Airway epithelial cell (primary cell): ENCODE data around the gene KIF5A. TPM values are rescaled to one million over a fixed set of nuclear protein-coding genes. Genes with fewer than 3 reads are reported as not detected.

Experiments used
- total RNA-seq: library from RNA; depleted of rRNA; stranded (reverse); fragments of >200 nt; gene quantifications from 2 replicates; pipeline ENCODE4 v1.2.3, GENCODE V29; 2015

The KIF5A gene
- total RNA-seq: 0.14 and 0.21 TPM in 2 replicates

DNA sequence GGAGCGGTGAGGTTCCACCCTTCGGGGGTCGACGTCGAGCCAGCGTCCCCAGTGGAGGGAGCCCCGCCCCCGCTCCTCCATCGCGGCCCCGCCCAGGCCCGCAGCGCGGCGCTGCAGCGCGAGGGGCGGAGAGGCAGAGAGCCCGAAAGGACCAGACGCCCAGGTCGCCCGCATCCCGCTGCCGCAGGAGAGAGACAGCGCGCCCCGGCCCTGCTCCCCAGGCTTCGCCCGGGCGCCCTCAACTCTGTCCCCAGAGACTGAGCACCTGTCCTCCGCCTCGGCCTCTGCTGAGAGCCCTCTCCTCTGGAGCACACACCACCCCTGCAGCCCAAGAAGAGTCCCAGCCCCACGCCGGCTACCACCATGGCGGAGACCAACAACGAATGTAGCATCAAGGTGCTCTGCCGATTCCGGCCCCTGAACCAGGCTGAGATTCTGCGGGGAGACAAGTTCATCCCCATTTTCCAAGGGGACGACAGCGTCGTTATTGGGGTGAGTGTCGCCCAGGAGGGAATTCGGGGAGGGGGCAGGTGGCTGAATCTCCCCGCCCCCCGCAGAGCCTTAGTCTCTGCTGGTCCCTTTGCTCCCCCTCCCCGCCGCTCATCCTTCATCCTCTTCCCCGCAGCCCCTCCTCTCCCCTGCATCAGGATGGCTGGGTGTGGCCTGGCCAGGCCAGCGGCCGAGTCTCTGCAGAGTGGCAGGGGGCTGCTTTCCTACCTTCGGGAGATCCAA is at the start of gene KIF5A:
Gene KIF5A (plus strand): TSS at position 136 of the 732 bp plus-strand sequence. CDS start 228 bp downstream, at position 364.

DNA sequence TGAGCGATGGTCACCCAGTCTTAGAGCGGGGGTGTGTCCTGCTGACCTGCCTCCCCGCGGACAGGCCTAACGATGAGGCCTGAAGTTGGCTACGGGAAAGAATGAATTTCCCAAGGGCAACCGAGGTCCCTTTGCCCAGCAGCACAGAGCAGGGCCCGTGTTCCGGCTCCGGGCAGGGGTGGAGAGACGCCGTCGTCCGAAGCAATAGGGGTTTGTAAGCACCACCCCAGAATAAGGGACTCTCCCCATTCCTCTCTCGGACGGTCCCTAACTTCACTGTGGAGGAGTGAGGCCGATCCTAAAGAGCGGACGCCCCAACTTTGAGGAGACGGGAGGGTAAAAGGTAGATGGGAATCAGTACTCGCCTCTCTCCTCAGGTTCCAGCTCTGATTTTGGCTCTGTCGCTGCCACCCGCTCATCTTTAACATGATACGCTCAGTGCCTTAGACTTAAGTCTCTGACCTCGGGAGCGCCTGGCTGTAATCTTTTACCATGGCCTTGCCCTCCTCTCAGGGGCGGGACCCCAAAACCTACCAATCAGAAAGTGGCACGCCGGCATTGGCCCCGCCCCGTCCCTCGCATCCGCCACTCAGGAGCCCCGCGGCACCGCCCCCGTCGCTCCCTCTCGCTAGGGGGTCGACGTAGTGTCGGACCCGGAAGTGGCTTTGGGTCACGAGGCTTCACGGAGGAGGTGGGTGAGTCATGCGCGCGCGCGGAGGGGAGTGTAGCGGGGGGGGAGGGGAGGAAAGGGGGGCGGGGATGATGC is 29.6 kb upstream of the KIF5A start, which contains the start of gene DDIT3:
Gene DDIT3 (minus strand): TSS at position 462 of the 766 bp plus-strand sequence. CDS start 3,108 bp downstream, outside the sequence.

DNA sequence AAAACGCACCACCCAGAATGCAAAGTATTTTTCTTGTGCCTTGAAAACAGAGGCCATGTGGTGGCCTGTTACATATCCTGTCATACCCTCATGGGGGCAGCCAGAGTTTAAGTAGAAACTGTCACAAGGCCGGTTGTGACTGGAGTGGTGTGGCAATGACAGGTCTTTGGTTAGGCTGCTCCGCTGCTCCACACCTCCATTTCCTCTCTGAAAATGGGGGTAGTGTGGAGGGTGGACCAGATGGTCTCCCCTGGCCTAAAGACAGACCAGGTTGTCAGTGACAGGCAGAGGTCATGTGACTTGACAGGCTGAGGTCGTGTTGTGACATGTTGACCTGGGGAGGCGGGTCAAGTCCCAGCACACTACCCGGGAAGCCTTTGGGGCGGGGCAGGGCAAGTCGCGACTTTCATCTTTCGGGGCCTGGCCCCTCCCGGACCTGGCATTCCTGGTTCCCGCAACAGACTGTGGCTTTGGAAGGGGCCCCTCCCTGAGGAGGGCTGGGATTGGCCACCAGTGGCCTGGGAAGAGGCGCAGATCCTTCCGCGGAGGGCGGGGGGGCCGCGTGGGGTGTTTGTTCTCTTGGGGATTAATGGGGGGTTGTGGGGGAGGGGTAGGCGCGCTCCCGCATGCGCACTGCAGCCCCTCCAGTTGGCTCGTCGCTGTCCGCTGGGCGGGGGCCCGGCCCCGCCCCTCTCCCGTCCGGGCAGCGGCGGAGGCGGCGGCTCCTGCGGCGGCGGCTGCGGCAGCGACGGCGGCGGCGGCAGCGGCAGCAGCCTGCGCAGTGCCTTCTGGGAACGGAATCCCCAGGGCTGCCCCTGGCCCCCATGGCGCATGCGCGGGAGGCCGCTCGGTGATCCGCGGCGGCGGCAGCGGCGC is 27.6 kb upstream of the KIF5A start, which contains the start of gene MBD6:
Gene MBD6 (plus strand): TSS at position 814 of the 876 bp plus-strand sequence. CDS start 1,480 bp downstream, outside the sequence.

DNA sequence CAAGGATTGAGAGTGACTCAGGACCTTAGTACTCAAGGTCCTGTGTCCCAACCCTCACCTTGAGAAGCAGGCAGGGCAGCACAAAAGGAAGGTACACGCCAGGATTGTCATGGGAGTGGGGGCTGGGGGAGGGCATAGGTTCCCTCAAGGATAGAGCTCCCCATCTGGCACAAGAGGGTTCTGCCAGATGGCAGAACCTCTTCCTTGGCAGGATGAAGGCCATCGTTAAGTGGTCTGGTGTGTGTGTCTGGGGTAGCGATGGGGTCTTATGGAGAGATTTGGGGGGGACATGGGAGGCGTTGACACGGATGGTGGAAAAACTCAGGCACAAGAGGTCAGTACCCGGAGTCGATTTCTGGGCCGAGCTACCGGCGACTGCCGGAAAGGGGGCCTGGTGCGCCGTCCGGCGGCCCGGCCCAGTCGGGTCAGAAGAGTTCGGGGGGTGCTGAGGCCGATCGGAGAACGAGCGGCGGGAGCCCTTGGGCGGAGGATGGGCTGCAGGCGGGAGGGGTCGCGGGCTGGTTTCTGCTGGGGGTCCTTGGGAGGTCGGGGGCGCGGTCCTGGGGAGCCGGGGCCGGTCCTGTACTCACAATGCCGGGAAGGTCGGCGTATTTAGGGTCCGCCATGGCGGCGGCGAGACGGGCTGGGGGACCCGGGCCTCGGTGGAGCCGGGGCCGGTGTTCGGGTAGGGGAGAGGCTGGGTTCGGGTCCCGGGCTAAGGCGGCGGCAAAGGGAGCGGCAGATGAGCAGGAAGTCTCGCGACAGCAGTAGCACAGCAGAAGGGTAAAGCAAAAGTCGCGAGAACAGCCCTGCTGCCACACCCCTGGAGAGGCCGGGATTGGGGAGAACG is 3.2 kb upstream of the KIF5A start, which contains the start of gene DCTN2:
Gene DCTN2 (minus strand): TSS at position 755 of the 850 bp plus-strand sequence. CDS start 129 bp downstream, at position 626.

DNA sequence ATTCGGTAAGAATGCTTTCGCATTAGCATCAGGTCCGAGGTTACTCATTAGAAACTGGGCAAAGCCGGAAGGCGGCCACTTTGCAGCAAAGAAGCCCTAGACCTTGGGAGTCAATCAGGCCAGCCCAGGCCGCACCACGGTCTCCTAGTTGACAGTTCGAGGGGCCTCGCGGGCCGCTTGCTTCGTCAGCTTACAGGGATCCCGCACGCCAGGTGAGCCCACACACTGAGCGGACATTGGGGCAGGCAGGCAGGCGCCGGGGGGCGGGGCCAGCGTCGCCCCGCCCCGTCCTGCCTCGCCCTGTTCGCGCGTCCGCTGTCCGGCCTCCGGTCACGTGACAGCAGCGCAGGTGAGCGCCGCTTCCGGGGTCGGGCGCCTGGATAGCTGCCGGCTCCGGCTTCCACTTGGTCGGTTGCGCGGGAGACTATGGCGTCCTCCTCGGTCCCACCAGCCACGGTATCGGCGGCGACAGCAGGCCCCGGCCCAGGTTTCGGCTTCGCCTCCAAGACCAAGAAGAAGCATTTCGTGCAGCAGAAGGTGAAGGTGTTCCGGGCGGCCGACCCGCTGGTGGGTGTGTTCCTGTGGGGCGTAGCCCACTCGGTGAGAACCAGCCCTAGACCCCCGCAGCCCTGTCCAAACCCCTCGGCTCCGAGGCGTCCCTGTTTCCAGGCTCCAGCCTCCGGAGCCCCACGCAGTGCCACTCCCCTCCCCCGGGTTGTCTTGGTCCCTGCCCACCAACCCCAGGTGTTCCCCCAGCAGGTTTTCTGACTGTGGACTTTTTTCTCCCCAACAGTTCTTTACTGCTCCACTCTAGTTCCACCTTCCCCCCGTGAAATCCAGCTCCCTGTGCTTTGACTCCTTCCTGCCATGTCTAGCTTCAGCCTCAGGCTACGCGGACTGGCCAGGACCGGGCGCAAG is 41.3 kb downstream of the KIF5A start, which contains the start of gene PIP4K2C:
Gene PIP4K2C (plus strand): TSS at position 329 of the 918 bp plus-strand sequence. CDS start 98 bp downstream, at position 427.

DNA sequence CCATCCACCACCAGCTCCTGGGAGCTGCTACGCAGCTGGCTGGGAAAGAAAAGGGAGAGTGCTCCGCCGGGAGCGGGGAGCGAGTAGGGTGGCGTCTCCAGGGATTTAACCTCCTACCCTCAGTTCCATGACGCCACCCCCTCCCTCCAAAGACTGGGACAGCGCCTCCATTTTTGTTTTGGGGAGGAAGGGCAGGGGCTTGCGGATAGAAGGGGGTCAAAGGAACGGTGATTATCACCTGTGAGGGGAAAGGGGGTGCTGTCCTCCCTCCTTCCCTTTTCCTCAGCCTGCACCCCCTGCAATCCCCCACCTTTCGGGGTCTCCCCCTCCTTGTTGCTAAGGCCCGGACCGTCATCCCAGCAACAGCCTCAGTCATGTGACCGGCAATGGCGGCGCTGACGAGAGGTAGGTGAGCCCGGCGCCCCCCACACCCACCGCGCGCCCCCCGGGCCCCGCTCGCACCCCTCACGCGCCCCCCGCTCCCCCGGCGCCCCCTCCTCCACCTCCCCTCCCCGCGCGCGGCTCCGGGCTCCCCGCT is 54.7 kb downstream of the KIF5A start, which contains the start of gene DTX3:
Gene DTX3 (plus strand): TSS at position 371 of the 538 bp plus-strand sequence. CDS start 1,694 bp downstream, outside the sequence.

DNA sequence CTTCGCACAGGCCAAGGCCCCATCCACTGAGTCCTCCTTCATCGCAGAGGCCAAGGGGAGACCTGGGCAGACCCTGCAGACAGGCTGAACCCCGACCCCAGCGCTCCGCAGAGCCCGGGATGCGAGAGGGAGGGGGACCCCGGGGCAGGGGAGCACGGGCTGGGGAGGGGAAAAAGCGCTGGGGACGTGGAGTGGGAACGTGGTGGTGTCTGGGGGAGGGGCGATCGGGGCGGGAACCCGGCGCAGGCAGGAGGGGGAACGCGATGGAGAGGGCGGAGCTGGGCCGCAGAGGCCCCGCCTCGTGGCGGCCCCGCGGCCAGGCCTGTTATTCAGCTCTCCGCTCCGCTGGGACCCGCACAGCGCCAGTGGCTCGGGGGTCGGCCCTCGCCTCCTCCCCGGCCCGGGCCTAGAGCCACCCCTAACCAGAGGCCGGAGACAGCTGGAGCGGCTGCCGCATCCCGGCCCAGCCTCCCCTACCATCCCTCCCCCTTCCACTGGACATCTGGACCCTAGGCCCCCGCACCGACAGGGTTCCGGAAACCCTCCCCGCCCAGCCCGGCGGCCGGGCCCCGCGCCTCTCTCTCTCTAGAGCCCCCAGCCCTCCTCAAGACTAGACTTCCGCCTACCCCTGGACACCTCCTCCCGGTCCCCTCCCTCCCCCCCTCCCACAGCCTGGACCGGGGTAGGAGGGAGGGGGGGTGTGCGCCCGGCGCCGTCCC is 61.4 kb downstream of the KIF5A start, which contains the start of gene ARHGEF25:
Gene ARHGEF25 (plus strand): TSS at position 328 of the 719 bp plus-strand sequence. CDS start 460 bp downstream, outside the sequence.

DNA sequence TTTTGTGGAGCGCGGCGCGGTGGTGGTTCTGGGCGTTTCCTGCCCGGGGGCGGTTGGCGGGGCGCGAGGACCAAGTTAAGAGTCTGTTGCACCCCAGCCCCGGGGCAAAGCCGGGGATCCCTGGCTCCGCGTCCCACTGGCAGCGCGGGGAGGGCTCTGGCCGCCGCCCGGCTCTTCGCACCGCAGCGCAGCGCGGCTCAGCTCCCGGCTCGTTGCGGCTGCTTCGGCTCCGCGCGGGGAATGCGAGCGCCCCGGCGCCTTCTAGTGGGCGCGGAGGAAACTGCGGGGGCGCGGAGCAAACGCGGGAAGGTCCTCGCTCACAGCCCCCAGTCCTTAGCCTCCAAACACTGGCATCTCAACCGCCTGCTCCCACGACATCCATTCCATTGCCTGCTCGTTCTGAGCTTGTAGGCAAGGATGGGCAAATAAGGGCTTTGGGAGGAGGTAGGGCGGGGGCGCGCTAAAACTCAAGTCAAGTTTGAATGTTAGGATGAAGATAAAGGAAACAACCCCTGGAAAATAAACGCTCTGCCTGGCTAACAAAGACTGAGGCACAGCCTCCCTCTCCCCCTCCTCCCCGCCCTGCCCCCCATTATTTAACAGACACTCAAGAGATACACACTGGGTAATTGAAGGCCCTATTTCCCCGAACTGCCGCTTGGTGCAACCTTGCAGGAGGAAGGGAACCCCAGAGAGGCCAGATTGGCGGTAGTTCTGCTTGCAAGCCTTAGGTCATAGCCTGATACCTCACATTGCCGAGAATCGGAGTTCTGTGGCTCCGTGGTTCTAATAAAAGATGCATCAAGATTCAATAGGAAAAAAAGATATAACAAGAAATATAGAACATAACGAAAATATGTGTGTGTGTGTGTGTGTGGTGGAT is 83.4 kb downstream of the KIF5A start, which contains the start of gene B4GALNT1:
Gene B4GALNT1 (minus strand): TSS at position 244 of the 883 bp plus-strand sequence. CDS start 1,069 bp downstream, outside the sequence.

Other genes starting within 250 kb of the KIF5A start
- gene R3HDM2, start 119.0 kb upstream of the KIF5A start, total RNA-seq: 12.1 and 19.6 TPM in 2 replicates
- 0.74 TPM in 1 of 2 replicates, not detected in the other for gene INHBC, start 115.3 kb upstream of the KIF5A start, total RNA-seq
- 0.21 TPM in 1 of 2 replicates, not detected in the other for gene INHBE, start 94.7 kb upstream of the KIF5A start, total RNA-seq
- gene GLI1, start 90.3 kb upstream of the KIF5A start, total RNA-seq: 0.05 and 0.21 TPM in 2 replicates
- gene ARHGAP9, start 70.2 kb upstream of the KIF5A start, total RNA-seq: not detected in 2 replicates
- gene MARS1, start 62.0 kb upstream of the KIF5A start, total RNA-seq: 82.6 and 95.9 TPM in 2 replicates
- gene DDIT3, start 29.5 kb upstream of the KIF5A start, total RNA-seq: 8.3 and 13.8 TPM in 2 replicates
- 3.6 and 8.0 TPM in 2 replicates for gene MBD6, start 27.2 kb upstream of the KIF5A start, total RNA-seq
- gene DCTN2, start 2.9 kb upstream of the KIF5A start, total RNA-seq: 144 and 154 TPM in 2 replicates
- gene PIP4K2C, start 41.1 kb downstream of the KIF5A start, total RNA-seq: 31.2 and 41.4 TPM in 2 replicates
- gene DTX3, start 54.8 kb downstream of the KIF5A start, total RNA-seq: 3.5 and 3.6 TPM in 2 replicates
- 0.19 and 0.99 TPM in 2 replicates for gene ARHGEF25, start 61.4 kb downstream of the KIF5A start, total RNA-seq
- 0.71 and 1.1 TPM in 2 replicates for gene B4GALNT1, start 83.2 kb downstream of the KIF5A start, total RNA-seq
- gene OS9, start 144.1 kb downstream of the KIF5A start, total RNA-seq: 90.9 and 98.2 TPM in 2 replicates
- 0.14 and 0.56 TPM in 2 replicates for gene AGAP2, start 188.7 kb downstream of the KIF5A start, total RNA-seq
- 44.2 and 70.9 TPM in 2 replicates for gene TSPAN31, start 195.0 kb downstream of the KIF5A start, total RNA-seq
- 122 and 130 TPM in 2 replicates for gene CDK4, start 202.3 kb downstream of the KIF5A start, total RNA-seq
- 7.9 and 12.8 TPM in 2 replicates for gene MARCHF9, start 205.1 kb downstream of the KIF5A start, total RNA-seq
- 10.4 and 15.0 TPM in 2 replicates for gene CYP27B1, start 217.0 kb downstream of the KIF5A start, total RNA-seq
- 18.8 and 21.2 TPM in 2 replicates for gene METTL1, start 222.1 kb downstream of the KIF5A start, total RNA-seq
- 1.3 and 5.8 TPM in 2 replicates for gene EEF1AKMT3, start 222.6 kb downstream of the KIF5A start, total RNA-seq
- 19.8 and 26.4 TPM in 2 replicates for gene TSFM, start 232.7 kb downstream of the KIF5A start, total RNA-seq